ENCODE measurements around the gene SLC2A1. TPM values are rescaled to one million over a fixed set of nuclear protein-coding genes. Genes with fewer than 3 reads are reported as not detected.

Gene SLC2A1
- total and polyA plus RNA-seq, 2 of the 13 experiments (the other 11 are each of a cell fraction or from before 2014, with no cell fraction given) = 125 to 423 TPM

DNA sequence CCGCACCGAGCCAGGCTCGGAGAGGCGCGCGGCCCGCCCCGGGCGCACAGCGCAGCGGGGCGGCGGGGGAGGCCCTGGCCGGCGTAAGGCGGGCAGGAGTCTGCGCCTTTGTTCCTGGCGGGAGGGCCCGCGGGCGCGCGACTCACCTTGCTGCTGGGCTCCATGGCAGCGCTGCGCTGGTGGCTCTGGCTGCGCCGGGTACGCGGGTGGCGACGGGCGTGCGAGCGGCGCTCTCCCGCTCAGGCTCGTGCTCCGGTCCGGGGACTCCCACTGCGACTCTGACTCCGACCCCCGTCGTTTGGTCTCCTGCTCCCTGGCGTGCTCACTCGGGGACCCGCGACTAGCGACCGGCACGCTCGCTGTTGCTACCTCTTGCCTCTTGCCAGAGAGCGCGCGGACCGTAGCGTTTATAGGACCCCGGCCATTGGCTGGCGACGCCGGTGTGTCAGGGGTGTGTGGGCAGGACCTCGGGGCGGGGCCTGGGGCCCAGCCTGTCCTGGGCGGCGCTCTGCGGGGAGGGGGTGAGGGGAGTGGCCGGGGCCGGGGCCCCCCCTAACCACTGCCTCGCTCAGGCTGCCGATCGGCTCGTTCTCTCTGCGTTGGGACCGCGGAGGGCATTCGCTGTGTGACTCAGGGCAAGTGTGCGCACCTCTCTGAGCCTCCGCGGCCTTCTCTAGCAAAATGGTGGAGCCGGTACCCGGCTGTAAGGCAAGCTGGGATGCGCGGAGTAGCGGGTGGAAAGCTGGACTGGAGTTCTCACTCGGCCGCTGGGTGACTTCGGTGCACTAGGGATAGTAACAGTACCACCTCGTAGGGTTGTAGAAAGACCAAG is at the start of gene SLC2A1 (continued):
- TF ChIP-seq, protein P1, sequence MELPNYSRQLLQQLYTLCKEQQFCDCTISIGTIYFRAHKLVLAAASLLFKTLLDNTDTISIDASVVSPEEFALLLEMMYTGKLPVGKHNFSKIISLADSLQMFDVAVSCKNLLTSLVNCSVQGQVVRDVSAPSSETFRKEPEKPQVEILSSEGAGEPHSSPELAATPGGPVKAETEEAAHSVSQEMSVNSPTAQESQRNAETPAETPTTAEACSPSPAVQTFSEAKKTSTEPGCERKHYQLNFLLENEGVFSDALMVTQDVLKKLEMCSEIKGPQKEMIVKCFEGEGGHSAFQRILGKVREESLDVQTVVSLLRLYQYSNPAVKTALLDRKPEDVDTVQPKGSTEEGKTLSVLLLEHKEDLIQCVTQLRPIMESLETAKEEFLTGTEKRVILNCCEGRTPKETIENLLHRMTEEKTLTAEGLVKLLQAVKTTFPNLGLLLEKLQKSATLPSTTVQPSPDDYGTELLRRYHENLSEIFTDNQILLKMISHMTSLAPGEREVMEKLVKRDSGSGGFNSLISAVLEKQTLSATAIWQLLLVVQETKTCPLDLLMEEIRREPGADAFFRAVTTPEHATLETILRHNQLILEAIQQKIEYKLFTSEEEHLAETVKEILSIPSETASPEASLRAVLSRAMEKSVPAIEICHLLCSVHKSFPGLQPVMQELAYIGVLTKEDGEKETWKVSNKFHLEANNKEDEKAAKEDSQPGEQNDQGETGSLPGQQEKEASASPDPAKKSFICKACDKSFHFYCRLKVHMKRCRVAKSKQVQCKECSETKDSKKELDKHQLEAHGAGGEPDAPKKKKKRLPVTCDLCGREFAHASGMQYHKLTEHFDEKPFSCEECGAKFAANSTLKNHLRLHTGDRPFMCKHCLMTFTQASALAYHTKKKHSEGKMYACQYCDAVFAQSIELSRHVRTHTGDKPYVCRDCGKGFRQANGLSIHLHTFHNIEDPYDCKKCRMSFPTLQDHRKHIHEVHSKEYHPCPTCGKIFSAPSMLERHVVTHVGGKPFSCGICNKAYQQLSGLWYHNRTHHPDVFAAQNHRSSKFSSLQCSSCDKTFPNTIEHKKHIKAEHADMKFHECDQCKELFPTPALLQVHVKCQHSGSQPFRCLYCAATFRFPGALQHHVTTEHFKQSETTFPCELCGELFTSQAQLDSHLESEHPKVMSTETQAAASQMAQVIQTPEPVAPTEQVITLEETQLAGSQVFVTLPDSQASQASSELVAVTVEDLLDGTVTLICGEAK (IDR thresholded peaks at IDR 0.05) = no peak
- TF ChIP-seq, protein P1 (CRISPR knock-in tag; IDR thresholded peaks at IDR 0.05) = no peak; the same call in 1 of the 2 replicates
- peak; percentile 69; the same call in 1 of the 2 replicates for TF ChIP-seq RXRA (CRISPR knock-in tag; IDR thresholded peaks at IDR 0.05)
- TF ChIP-seq TARDBP (CRISPR knock-in tag; IDR thresholded peaks at IDR 0.05) = peak; percentile 55
- TF ChIP-seq, protein P2, sequence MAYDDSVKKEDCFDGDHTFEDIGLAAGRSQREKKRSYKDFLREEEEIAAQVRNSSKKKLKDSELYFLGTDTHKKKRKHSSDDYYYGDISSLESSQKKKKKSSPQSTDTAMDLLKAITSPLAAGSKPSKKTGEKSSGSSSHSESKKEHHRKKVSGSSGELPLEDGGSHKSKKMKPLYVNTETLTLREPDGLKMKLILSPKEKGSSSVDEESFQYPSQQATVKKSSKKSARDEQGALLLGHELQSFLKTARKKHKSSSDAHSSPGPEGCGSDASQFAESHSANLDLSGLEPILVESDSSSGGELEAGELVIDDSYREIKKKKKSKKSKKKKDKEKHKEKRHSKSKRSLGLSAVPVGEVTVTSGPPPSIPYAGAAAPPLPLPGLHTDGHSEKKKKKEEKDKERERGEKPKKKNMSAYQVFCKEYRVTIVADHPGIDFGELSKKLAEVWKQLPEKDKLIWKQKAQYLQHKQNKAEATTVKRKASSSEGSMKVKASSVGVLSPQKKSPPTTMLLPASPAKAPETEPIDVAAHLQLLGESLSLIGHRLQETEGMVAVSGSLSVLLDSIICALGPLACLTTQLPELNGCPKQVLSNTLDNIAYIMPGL (CRISPR knock-in tag; IDR thresholded peaks at IDR 0.05; ENCODE audit: borderline replicate concordance in 1 of 2, low read depth in 1 of 2) = peak; percentile 17 to 34; a peak in 3 of 4 replicates
- TF ChIP-seq, protein P3, sequence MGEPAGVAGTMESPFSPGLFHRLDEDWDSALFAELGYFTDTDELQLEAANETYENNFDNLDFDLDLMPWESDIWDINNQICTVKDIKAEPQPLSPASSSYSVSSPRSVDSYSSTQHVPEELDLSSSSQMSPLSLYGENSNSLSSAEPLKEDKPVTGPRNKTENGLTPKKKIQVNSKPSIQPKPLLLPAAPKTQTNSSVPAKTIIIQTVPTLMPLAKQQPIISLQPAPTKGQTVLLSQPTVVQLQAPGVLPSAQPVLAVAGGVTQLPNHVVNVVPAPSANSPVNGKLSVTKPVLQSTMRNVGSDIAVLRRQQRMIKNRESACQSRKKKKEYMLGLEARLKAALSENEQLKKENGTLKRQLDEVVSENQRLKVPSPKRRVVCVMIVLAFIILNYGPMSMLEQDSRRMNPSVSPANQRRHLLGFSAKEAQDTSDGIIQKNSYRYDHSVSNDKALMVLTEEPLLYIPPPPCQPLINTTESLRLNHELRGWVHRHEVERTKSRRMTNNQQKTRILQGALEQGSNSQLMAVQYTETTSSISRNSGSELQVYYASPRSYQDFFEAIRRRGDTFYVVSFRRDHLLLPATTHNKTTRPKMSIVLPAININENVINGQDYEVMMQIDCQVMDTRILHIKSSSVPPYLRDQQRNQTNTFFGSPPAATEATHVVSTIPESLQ (CRISPR knock-in tag; conservative IDR thresholded peaks at IDR 0.05) = no peak
- peak; percentile 35; the same call in 1 of the 2 replicates for TF ChIP-seq ZMYM4 (CRISPR knock-in tag; IDR thresholded peaks at IDR 0.05)
- TF ChIP-seq RFX5 (IDR thresholded peaks at IDR 0.05; ENCODE audit: low read depth, low read length) = peak; percentile 45; the same call in 1 of the 2 replicates
- TF ChIP-seq DNMT1 (CRISPR knock-in tag; IDR thresholded peaks at IDR 0.05) = 0 out of 2 replicates have a peak, but pooled peaks have one; percentile 38
- TF ChIP-seq GABPB1 (CRISPR knock-in tag; IDR thresholded peaks at IDR 0.05) = peak; percentile 67
- TF ChIP-seq DNMT3B (CRISPR knock-in tag; conservative IDR thresholded peaks at IDR 0.05) = no peak; the same call in 1 of the 2 replicates
- TF ChIP-seq SCMH1 (CRISPR knock-in tag; IDR thresholded peaks at IDR 0.05; ENCODE audit: borderline replicate concordance) = no peak
